ENCODE data around the gene SPOCK1. TPM values are rescaled to one million over a fixed set of nuclear protein-coding genes. Genes with fewer than 3 reads are reported as not detected.

SPOCK1 gene
- total RNA-seq, 1 experiment from 2014 or later: 4.0 TPM

DNA sequence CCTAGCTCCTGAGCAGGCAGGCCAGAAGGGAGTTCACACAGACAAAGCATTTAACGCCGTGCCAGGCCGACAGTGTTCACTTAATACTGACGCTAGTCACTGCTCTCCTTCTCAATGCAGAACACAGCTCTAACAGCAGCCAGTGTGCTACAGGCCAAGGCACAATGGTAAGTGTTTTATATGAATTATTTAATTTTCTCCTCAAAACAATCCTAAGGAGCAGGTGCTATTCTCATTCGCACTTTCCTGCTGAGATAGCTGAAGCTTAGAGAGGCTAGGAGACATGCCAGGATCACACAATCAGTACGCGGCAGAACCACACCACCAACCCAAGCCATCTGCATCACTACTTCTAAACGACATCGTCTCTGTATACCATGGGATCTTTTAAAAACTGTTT lies 170.7 kb downstream of the SPOCK1 start:
- CTCF ChIA-PET: no interaction called here
- H3K36me3 ChIP-seq (ENCODE audit: insufficient read depth, low read length, poor library complexity, severe bottlenecking): no peaks in the 10 kb centered on the region
- H3K4me3 ChIP-seq (ENCODE audit: low read depth, low read length, poor library complexity, severe bottlenecking): no peak overlapping the region

DNA sequence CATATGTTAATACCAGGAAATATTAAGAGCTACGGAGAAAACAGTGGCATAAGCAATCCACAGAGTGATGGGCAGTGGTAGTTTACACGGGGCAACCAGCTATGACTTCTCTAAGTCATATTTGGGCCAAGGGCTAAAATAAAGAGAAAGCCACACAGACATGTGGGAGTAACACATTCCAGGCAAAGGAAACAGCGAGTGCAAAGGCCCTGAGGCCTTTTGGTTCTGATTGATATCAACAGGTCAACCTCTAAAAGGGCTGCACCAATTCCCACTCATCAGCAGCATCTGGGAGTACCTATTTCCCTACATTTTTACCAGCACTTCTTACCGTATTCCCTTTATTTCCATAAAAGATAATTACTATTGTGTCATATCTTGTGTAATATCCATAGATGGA lies 173.4 kb downstream of the SPOCK1 start:
- no TSS peak for BruUV-seq (replicated peaks)
- TF ChIP-seq EZH2 (IDR thresholded peaks at IDR 0.05; ENCODE audit: borderline replicate concordance, low read depth, low read length, poor library complexity, severe bottlenecking): no peak
- TF ChIP-seq, protein P1, sequence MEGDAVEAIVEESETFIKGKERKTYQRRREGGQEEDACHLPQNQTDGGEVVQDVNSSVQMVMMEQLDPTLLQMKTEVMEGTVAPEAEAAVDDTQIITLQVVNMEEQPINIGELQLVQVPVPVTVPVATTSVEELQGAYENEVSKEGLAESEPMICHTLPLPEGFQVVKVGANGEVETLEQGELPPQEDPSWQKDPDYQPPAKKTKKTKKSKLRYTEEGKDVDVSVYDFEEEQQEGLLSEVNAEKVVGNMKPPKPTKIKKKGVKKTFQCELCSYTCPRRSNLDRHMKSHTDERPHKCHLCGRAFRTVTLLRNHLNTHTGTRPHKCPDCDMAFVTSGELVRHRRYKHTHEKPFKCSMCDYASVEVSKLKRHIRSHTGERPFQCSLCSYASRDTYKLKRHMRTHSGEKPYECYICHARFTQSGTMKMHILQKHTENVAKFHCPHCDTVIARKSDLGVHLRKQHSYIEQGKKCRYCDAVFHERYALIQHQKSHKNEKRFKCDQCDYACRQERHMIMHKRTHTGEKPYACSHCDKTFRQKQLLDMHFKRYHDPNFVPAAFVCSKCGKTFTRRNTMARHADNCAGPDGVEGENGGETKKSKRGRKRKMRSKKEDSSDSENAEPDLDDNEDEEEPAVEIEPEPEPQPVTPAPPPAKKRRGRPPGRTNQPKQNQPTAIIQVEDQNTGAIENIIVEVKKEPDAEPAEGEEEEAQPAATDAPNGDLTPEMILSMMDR (conservative IDR thresholded peaks at IDR 0.05; ENCODE audit: low read depth, low read length): no peak
- Histone ChIP-seq H3K9me3 (ENCODE audit: low read depth, low read length, poor library complexity, severe bottlenecking) (no peaks in the 10 kb centered on the region), H3K27ac (ENCODE audit: low read depth, low read length, poor library complexity, severe bottlenecking) (no peak overlapping the region), H3K4me3 (ENCODE audit: low read depth, low read length, poor library complexity, severe bottlenecking) (no peak overlapping the region), H3K27me3 (replicated peaks; ENCODE audit: insufficient read depth, low read depth, low read length, poor library complexity) (no peaks in the 10 kb centered on the region), H3K36me3 (ENCODE audit: insufficient read depth, low read length, poor library complexity, severe bottlenecking) (no peaks in the 10 kb centered on the region), H3K4me1 (ENCODE audit: insufficient read depth, low read length, poor library complexity, severe bottlenecking) (no peaks in the 10 kb centered on the region)
- DNase-seq (ENCODE audit: low spot score): no peak
- POLR2A ChIA-PET (ENCODE audit: low non-redundant PET): no interaction called here
- CTCF ChIA-PET: no interaction called here
- intact Hi-C loops (cut with micrococcal nuclease; ENCODE audit: unreplicated experiment): no loop called here

More for the DNA sequence above, 170.7 kb downstream of the SPOCK1 start:
- H3K27me3 ChIP-seq (replicated peaks; ENCODE audit: insufficient read depth, low read depth, low read length, poor library complexity): no peaks in the 10 kb centered on the region
- BruUV-seq (replicated peaks): no TSS peak
- no peak for DNase-seq (ENCODE audit: low spot score)
- H3K9me3 ChIP-seq (ENCODE audit: low read depth, low read length, poor library complexity, severe bottlenecking): no peaks in the 10 kb centered on the region
- no peak overlapping the region for H3K27ac ChIP-seq (ENCODE audit: low read depth, low read length, poor library complexity, severe bottlenecking)
- intact Hi-C loops (cut with micrococcal nuclease; ENCODE audit: unreplicated experiment): no loop called here
- TF ChIP-seq EZH2 (IDR thresholded peaks at IDR 0.05; ENCODE audit: borderline replicate concordance, low read depth, low read length, poor library complexity, severe bottlenecking): no peak
- TF ChIP-seq, protein P1 (conservative IDR thresholded peaks at IDR 0.05; ENCODE audit: low read depth, low read length): no peak
- POLR2A ChIA-PET (ENCODE audit: low non-redundant PET): no interaction called here
- H3K4me1 ChIP-seq (ENCODE audit: insufficient read depth, low read length, poor library complexity, severe bottlenecking): no peaks in the 10 kb centered on the region

DNA sequence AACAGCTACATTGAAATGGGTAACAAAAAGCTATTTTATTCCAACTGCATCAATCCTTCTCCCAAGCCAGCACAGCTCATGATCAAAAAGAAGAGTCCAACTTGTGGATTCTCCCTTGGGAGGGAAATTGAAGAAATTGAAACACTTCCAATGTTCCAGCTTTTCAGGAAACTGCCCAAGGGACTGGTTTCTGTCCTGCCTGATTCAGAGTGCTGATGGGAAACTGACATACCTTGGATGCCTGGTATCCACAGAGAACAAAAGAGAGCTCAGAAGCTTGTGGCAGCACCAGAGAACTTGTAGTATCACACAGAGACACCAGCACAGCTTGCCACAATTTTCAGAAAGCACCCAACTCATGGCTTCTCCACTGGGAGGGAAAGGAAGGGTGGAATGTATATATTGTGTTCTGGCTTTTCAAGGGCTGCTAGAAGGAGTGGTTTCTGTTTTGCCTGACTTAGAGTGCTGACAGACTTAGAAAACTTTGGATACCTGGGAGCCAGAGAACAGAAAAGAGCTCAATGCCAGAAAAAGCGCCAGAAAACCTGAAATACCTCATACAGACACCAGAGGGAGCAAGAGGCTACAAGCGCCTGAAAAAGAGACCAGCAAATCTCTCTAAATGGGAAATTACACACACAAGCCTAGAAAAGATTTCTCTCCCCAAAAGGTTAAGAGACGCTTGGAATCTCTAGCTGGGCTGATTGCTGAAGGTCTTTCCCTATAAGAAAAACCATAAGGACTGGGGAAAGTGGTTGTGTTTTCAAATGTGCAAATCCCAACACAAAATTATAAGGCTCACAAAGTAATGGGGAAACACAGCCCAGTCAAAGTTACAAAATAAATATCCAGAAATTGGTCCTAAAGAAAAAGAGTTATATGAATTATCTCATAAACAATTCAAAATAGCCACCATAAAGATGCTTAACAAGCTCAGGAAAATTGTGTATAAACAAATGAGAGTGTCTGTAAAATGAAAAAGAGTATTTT lies 178.8 kb downstream of the SPOCK1 start:
- peak; percentile 69 for DNase-seq (ENCODE audit: low spot score)

More for the DNA sequence above, 178.8 kb downstream of the SPOCK1 start:
- H3K36me3 ChIP-seq (ENCODE audit: insufficient read depth, low read length, poor library complexity, severe bottlenecking): no peaks in the 10 kb centered on the region
- H3K4me1 ChIP-seq (ENCODE audit: insufficient read depth, low read length, poor library complexity, severe bottlenecking): no peaks in the 10 kb centered on the region
- no peaks in the 10 kb centered on the region for H3K9me3 ChIP-seq (ENCODE audit: low read depth, low read length, poor library complexity, severe bottlenecking)
- intact Hi-C loops (cut with micrococcal nuclease; ENCODE audit: unreplicated experiment): loop anchor here (2.0 kb wide), 2 partner anchors 178 to 284 kb away; partner anchors contain the start of gene SPOCK1
- TF ChIP-seq EZH2 (IDR thresholded peaks at IDR 0.05; ENCODE audit: borderline replicate concordance, low read depth, low read length, poor library complexity, severe bottlenecking): no peak
- TF ChIP-seq, protein P1 (conservative IDR thresholded peaks at IDR 0.05; ENCODE audit: low read depth, low read length): peak; percentile 76
- H3K4me3 ChIP-seq (ENCODE audit: low read depth, low read length, poor library complexity, severe bottlenecking): no peak overlapping the region
- CTCF ChIA-PET: interaction anchor here (0.6 to 1.7 kb wide), 11 partner anchors 10 to 422 kb away, joined by 3 to 16 read pairs (median 3); no protein-coding TSS in a partner anchor
- H3K27me3 ChIP-seq (replicated peaks; ENCODE audit: insufficient read depth, low read depth, low read length, poor library complexity): peaks cover 14% of the 10 kb centered on the region
- no TSS peak for BruUV-seq (replicated peaks)
- no peak overlapping the region for H3K27ac ChIP-seq (ENCODE audit: low read depth, low read length, poor library complexity, severe bottlenecking)
- POLR2A ChIA-PET (ENCODE audit: low non-redundant PET): interaction anchor here (0.6 kb wide), 1 partner anchor 1038 kb away, joined by 3 read pairs; no protein-coding TSS in a partner anchor

Data from A673 (cell line).